WI38 (cell line): ENCODE measurements around the gene FTO.

ENCODE experiments used
- H3K4me3 ChIP-seq: 2 replicates; pipeline ENCODE4 v1.5.1; 2011; ENCODE audit warnings: low read depth, mild to moderate bottlenecking, control low read depth, low read length
- TF ChIP-seq, protein P1 (sequence below): IDR thresholded peaks from 2 replicates; pipeline ENCODE4 v1.5.1; 2012; ENCODE audit warnings: low read depth, mild to moderate bottlenecking, control low read depth, low read length

FTO gene

DNA sequence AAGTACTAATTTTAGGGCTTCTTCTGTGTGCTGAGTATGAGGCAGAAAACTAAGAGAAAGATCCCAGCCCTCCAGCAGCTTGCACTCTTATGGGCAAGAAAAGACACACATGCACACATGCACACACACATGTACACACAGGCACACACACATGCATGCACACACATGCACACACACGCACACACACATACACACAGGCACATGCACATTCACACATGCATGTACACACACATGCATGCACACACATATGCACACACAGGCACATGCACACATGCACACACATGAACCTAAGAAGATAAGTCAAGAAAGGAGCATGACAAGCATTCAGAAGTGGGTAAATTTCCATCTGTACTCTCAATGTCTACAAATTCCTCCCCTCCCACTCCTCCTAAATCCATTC, 452.4 kb downstream of the FTO start:
- no peak overlapping the region for H3K4me3 ChIP-seq
- TF ChIP-seq, protein P1, sequence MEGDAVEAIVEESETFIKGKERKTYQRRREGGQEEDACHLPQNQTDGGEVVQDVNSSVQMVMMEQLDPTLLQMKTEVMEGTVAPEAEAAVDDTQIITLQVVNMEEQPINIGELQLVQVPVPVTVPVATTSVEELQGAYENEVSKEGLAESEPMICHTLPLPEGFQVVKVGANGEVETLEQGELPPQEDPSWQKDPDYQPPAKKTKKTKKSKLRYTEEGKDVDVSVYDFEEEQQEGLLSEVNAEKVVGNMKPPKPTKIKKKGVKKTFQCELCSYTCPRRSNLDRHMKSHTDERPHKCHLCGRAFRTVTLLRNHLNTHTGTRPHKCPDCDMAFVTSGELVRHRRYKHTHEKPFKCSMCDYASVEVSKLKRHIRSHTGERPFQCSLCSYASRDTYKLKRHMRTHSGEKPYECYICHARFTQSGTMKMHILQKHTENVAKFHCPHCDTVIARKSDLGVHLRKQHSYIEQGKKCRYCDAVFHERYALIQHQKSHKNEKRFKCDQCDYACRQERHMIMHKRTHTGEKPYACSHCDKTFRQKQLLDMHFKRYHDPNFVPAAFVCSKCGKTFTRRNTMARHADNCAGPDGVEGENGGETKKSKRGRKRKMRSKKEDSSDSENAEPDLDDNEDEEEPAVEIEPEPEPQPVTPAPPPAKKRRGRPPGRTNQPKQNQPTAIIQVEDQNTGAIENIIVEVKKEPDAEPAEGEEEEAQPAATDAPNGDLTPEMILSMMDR: no peak

DNA sequence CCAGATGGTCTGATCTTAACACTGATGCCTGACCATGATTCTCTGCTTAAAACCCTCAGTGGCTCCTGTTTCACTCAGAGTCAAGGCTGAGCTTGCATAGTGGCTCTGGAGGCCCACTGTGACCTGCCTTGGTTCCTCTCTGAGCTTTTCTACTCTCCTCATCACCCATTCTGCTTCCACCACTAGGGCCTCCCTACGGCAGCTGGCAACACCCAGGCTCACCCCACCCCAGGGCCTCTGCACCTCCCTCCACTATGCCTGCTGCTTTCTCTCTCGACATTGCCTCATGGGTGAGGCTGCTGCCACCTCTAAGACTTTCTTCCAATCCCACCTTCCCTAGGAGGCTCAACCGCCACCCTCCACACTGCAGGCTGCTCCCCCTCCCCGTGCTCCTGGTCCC, 455.0 kb downstream of the FTO start:
- TF ChIP-seq, protein P1: no peak
- H3K4me3 ChIP-seq: no peak overlapping the region

DNA sequence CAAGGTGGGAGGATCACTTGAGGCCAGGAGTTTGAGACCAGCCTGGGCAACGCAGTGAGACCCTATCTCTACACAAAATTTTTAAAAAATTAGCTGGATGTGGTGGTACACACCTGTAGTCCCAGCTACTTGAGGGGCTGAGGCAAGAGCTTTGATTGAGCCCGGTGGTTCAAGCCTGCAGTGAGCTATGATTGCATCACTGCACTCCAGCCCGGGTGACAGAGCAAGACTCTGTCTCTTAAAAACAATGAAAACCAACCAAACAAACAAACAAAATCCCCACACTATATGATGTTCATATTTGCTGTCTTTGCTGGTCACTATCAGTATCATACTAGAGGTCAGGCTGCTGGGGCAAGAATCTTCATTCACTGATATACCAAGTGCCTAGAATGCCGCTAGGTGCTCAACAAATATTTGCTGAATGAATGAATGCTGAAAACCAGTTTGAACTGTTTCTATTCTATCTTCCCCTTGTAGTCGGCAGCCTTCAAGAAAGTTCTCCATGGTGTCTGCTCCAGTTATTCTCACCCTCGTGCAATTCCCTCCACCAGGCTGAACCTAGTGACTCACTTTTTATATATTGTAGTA, 455.6 kb downstream of the FTO start:
- TF ChIP-seq, protein P1: no peak
- no peak overlapping the region for H3K4me3 ChIP-seq

- no peak overlapping the region for H3K4me3 ChIP-seq
- TF ChIP-seq, protein P1: no peak
These were observed 456.4 kb downstream of the FTO start for GRCh38 chr16:54160252-54160860.

- no peak overlapping the region for H3K4me3 ChIP-seq
- TF ChIP-seq, protein P1: no peak
These were observed 457.3 kb downstream of the FTO start for GRCh38 chr16:54160939-54161897.

DNA sequence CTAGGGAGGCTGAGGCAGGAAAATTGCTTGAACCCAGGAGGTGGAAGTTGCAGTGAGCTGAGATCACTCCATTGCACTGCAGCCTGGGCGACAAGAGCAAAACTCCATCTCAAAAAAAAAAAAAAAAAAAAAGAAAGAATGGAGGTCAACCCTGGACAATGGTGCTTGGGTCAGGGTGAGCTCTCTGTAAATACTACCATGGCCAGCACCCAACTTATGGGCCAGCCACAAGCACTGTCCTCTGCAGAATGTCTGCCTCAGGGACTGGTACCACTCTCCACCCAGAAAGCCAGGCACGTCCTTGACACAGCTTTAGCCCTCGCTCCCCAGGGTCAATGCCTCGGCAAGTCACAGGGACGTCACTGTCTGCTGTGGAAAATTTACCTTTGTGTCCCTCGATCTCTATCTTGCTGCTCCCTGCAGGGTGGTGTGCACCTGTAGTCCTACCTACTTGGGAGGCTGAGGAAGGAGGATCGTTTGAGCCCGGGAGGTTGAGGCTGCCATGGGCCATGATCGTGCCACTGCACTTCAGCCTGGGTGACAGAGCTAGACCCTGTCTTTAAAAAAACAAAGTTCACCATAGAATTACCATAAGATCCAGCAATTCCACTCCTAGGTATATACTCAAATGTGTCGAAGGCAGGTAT, 459.4 kb downstream of the FTO start:
- TF ChIP-seq, protein P1: no peak
- no peak overlapping the region for H3K4me3 ChIP-seq
